ENCODE measurements around the gene NUP210. TPM values are rescaled to one million over a fixed set of nuclear protein-coding genes. Genes with fewer than 3 reads are reported as not detected.

Gene NUP210
- total RNA-seq, 8 experiments from 2014 or later, result 0.20 to 30.2 (median 13.4) TPM

GRCh38 chr3:13362551-13362950 lies 57.6 kb downstream of the NUP210 start:
- no peaks in the 10 kb centered on the region for H3K4me1 ChIP-seq (replicated peaks in 1 of 2)
- no peak for ATAC-seq (replicated peaks in 6 of 8)
- no peak overlapping the region for H3K4me3 ChIP-seq
- 86 to 100% (median 94%) methylated on average over 1 to 6 of the region's 8 CpGs; no CpG with 5 or more reads in 6 of the 10 experiments for WGBS, 10 experiments
- in situ Hi-C loops (cut with MboI; ENCODE audit: low pct_unique_long_range_greater_than_20kb in 2 of 9, low sequenced_read_pairs in 9 of 9, unreplicated experiment in 9 of 9), result no loop called here
- no peak overlapping the region for H3K27ac ChIP-seq

GRCh38 chr3:13359916-13360315 lies 60.2 kb downstream of the NUP210 start:
- Histone ChIP-seq H3K4me1 (replicated peaks in 1 of 2) (no peaks in the 10 kb centered on the region), H3K27ac (no peak overlapping the region), H3K4me3 (no peak overlapping the region)
- WGBS, 10 experiments, result 46 to 100% (median 94%) methylated on average over 1 to 4 of the region's 6 CpGs; no CpG with 5 or more reads in 2 of the 10 experiments
- in situ Hi-C loops (cut with MboI; ENCODE audit: low pct_unique_long_range_greater_than_20kb in 2 of 9, low sequenced_read_pairs in 9 of 9, unreplicated experiment in 9 of 9), result no loop called here
- no peak for ATAC-seq (replicated peaks in 6 of 8)

- in situ Hi-C loops (cut with MboI; ENCODE audit: low pct_unique_long_range_greater_than_20kb in 2 of 9, low sequenced_read_pairs in 9 of 9, unreplicated experiment in 9 of 9), result no loop called here
- WGBS, 10 experiments, result 20 to 100% (median 78%) methylated on average over 1 to 3 of the region's 7 CpGs; no CpG with 5 or more reads in 7 of the 10 experiments
Measured at GRCh38 chr3:13358643-13359042, 61.5 kb downstream of the NUP210 start.

GRCh38 chr3:13358051-13358450 lies 62.1 kb downstream of the NUP210 start:
- 56 to 100% (median 89%) methylated on average over 1 to 13 of the region's 18 CpGs; no CpG with 5 or more reads in 5 of the 10 experiments for WGBS, 10 experiments
- no peak overlapping the region for H3K4me3 ChIP-seq
- in situ Hi-C loops (cut with MboI; ENCODE audit: low pct_unique_long_range_greater_than_20kb in 2 of 9, low sequenced_read_pairs in 9 of 9, unreplicated experiment in 9 of 9), result no loop called here
- H3K27ac ChIP-seq, result no peak overlapping the region
- ATAC-seq (replicated peaks in 6 of 8), result no peak
- no peaks in the 10 kb centered on the region for H3K4me1 ChIP-seq (replicated peaks in 1 of 2)

More at GRCh38 chr3:13358643-13359042, 61.5 kb downstream of the NUP210 start:
- H3K4me3 ChIP-seq, result no peak overlapping the region
- H3K4me1 ChIP-seq (replicated peaks in 1 of 2), result no peaks in the 10 kb centered on the region
- H3K27ac ChIP-seq, result no peak overlapping the region
- ATAC-seq (replicated peaks in 6 of 8), result peak in 3 of 8 experiments; percentile 74 to 99 (median 99)

GRCh38 chr3:13357074-13357473 lies 63.0 kb downstream of the NUP210 start:
- ATAC-seq (replicated peaks in 6 of 8), result no peak
- Histone ChIP-seq H3K27ac (no peak overlapping the region), H3K4me1 (replicated peaks in 1 of 2) (no peaks in the 10 kb centered on the region), H3K4me3 (no peak overlapping the region)
- in situ Hi-C loops (cut with MboI; ENCODE audit: low pct_unique_long_range_greater_than_20kb in 2 of 9, low sequenced_read_pairs in 9 of 9, unreplicated experiment in 9 of 9), result no loop called here
- 48 to 100% (median 91%) methylated on average over 1 to 9 of the region's 11 CpGs; no CpG with 5 or more reads in 6 of the 10 experiments for WGBS, 10 experiments

GRCh38 chr3:13353936-13354542 lies 66.1 kb downstream of the NUP210 start:
- no peak overlapping the region for H3K27ac ChIP-seq
- no peak overlapping the region for H3K4me3 ChIP-seq
- in situ Hi-C loops (cut with MboI; ENCODE audit: low pct_unique_long_range_greater_than_20kb in 2 of 9, low sequenced_read_pairs in 9 of 9, unreplicated experiment in 9 of 9), result no loop called here
- 60 to 100% (median 87%) methylated on average over 1 to 6 of the region's 13 CpGs; no CpG with 5 or more reads in 5 of the 10 experiments for WGBS, 10 experiments
- H3K4me1 ChIP-seq (replicated peaks in 1 of 2), result peaks cover under 1 to 8% of the 10 kb centered on the region in 2 donors
- ATAC-seq (replicated peaks in 6 of 8), result peak in 1 of 8 experiments; percentile 52

GRCh38 chr3:13353506-13353905 lies 66.6 kb downstream of the NUP210 start:
- peaks cover 5 to 13% of the 10 kb centered on the region in 2 donors for H3K4me1 ChIP-seq (replicated peaks in 1 of 2)
- 17 to 82% (median 60%) methylated on average over 1 to 3 of the region's 5 CpGs; no CpG with 5 or more reads in 7 of the 10 experiments for WGBS, 10 experiments

GRCh38 chr3:13352621-13353131 lies 67.4 kb downstream of the NUP210 start:
- no peak for ATAC-seq (replicated peaks in 6 of 8)
- Histone ChIP-seq H3K4me3 (no peak overlapping the region), H3K27ac (no peak overlapping the region), H3K4me1 (replicated peaks in 1 of 2) (peaks cover 5 to 21% of the 10 kb centered on the region in 2 donors)
- in situ Hi-C loops (cut with MboI; ENCODE audit: low pct_unique_long_range_greater_than_20kb in 2 of 9, low sequenced_read_pairs in 9 of 9, unreplicated experiment in 9 of 9), result no loop called here
- 82 to 83% methylated on average over 2 of the region's 7 CpGs; no CpG with 5 or more reads in 8 of the 10 experiments for WGBS, 10 experiments

More at GRCh38 chr3:13353506-13353905, 66.6 kb downstream of the NUP210 start:
- in situ Hi-C loops (cut with MboI; ENCODE audit: low pct_unique_long_range_greater_than_20kb in 2 of 9, low sequenced_read_pairs in 9 of 9, unreplicated experiment in 9 of 9), result no loop called here
- Histone ChIP-seq H3K4me3 (no peak overlapping the region), H3K27ac (no peak overlapping the region)
- no peak for ATAC-seq (replicated peaks in 6 of 8)

- H3K4me3 ChIP-seq, result no peak overlapping the region
- WGBS, 10 experiments, result 0 to 83% (median 49%) methylated on average over 1 to 3 of the region's 3 CpGs; no CpG with 5 or more reads in 4 of the 10 experiments
- peaks cover 5 to 35% of the 10 kb centered on the region in 2 donors for H3K4me1 ChIP-seq (replicated peaks in 1 of 2)
- in situ Hi-C loops (cut with MboI; ENCODE audit: low pct_unique_long_range_greater_than_20kb in 2 of 9, low sequenced_read_pairs in 9 of 9, unreplicated experiment in 9 of 9), result no loop called here
- no peak for ATAC-seq (replicated peaks in 6 of 8)
- H3K27ac ChIP-seq, result no peak overlapping the region
Measured at GRCh38 chr3:13349823-13350222, 70.3 kb downstream of the NUP210 start.

- H3K4me3 ChIP-seq, result no peak overlapping the region
- in situ Hi-C loops (cut with MboI; ENCODE audit: low pct_unique_long_range_greater_than_20kb in 2 of 9, low sequenced_read_pairs in 9 of 9, unreplicated experiment in 9 of 9), result no loop called here
- 0 to 60% (median 40%) methylated on average over 1 to 9 of the region's 13 CpGs; no CpG with 5 or more reads in 3 of the 10 experiments for WGBS, 10 experiments
- H3K27ac ChIP-seq, result no peak overlapping the region
- ATAC-seq (replicated peaks in 6 of 8), result peak in 5 of 8 experiments; percentile 57 to 81 (median 74)
- H3K4me1 ChIP-seq (replicated peaks in 1 of 2), result peaks cover 5 to 35% of the 10 kb centered on the region in 2 donors
Measured at GRCh38 chr3:13348661-13349396, 71.3 kb downstream of the NUP210 start.

- no peak overlapping the region for H3K4me3 ChIP-seq
- in situ Hi-C loops (cut with MboI; ENCODE audit: low pct_unique_long_range_greater_than_20kb in 2 of 9, low sequenced_read_pairs in 9 of 9, unreplicated experiment in 9 of 9), result no loop called here
- no peak for ATAC-seq (replicated peaks in 6 of 8)
- peaks cover 5 to 35% of the 10 kb centered on the region in 2 donors for H3K4me1 ChIP-seq (replicated peaks in 1 of 2)
- WGBS, 10 experiments, result 67 to 100% methylated on average over 1 of the region's 3 CpGs; no CpG with 5 or more reads in 8 of the 10 experiments
- no peak overlapping the region for H3K27ac ChIP-seq
Measured at GRCh38 chr3:13348100-13348499, 72.0 kb downstream of the NUP210 start.

- in situ Hi-C loops (cut with MboI; ENCODE audit: low pct_unique_long_range_greater_than_20kb in 2 of 9, low sequenced_read_pairs in 9 of 9, unreplicated experiment in 9 of 9), result no loop called here
- ATAC-seq (replicated peaks in 6 of 8), result peak in 1 of 8 experiments; percentile 60
- H3K4me3 ChIP-seq, result no peak overlapping the region
- peaks cover 5 to 35% of the 10 kb centered on the region in 2 donors for H3K4me1 ChIP-seq (replicated peaks in 1 of 2)
- WGBS, 10 experiments, result 40 to 100% (median 73%) methylated on average over 1 to 7 of the region's 15 CpGs; no CpG with 5 or more reads in 3 of the 10 experiments
- H3K27ac ChIP-seq, result no peak overlapping the region
Measured at GRCh38 chr3:13347390-13347950, 72.7 kb downstream of the NUP210 start.

Measured in motor neuron (in vitro differentiated cells).